Activated B cell treated with CpG ODN at 0.5 μM for 24 hours (primary cell): ENCODE results near the gene MAP7D2. TPM values are rescaled to one million over a fixed set of nuclear protein-coding genes. Genes with fewer than 3 reads are reported as not detected.

ENCODE experiments used
- ATAC-seq: fragments of 200-7000 bp; cut with Tn5 transposase; one replicate; pipeline ENCODE4 v1.10.0; 2021; ENCODE audit warnings: low read depth, mild to moderate bottlenecking, moderate library complexity
- CTCF ChIA-PET: fragments of 350-600 bp; sonication (Branson Sonifier 250); formaldehyde crosslinking; loops from one replicate; lab custom pipeline; 2021; ENCODE audit warnings: antibody characterized with exemption; lab: Charles Lee
- POLR2A ChIA-PET: fragments of 350-600 bp; sonication (Branson Sonifier 250); formaldehyde crosslinking; loops from one replicate; lab custom pipeline; 2021; ENCODE audit warnings: antibody characterized with exemption; lab: Charles Lee
- DNase-seq: peaks from one replicate; pipeline ENCODE4 v3.0.0; 2022
- H3K27ac Mint-ChIP-seq: one replicate; pipeline ENCODE4 v1.8.0; 2020; ENCODE audit warnings: mixed read lengths
- H3K27me3 Mint-ChIP-seq: one replicate; pipeline ENCODE4 v1.8.0; 2021; ENCODE audit warnings: mixed read lengths
- H3K36me3 Mint-ChIP-seq: one replicate; pipeline ENCODE4 v1.8.0; 2021; ENCODE audit warnings: low read depth, mixed read lengths
- H3K4me1 Mint-ChIP-seq: one replicate; pipeline ENCODE4 v1.8.0; 2021; ENCODE audit warnings: mixed read lengths
- H3K4me3 Mint-ChIP-seq: one replicate; pipeline ENCODE4 v1.8.0; 2020; ENCODE audit warnings: mild to moderate bottlenecking, mixed read lengths
- H3K9me3 Mint-ChIP-seq: one replicate; pipeline ENCODE4 v1.8.0; 2020; ENCODE audit warnings: mixed read lengths
- intact Hi-C: fragments of 100-400 bp; cut with micrococcal nuclease; formaldehyde crosslinking; loops from one replicate; pipeline ENCODE4 v1.15.1; 2024
- total RNA-seq: library from RNA; stranded (reverse); gene quantifications from 2 replicates; pipeline ENCODE4 v1.2.3, GENCODE V29; 2022
- TF ChIP-seq, protein P1 (sequence below): fragments of 200-600 bp; IDR thresholded peaks from one replicate; pipeline ENCODE4 v1.8.0; 2022; ENCODE audit warnings: antibody characterized with exemption, mild to moderate bottlenecking

The MAP7D2 gene
- total RNA-seq, 1 donor from 2014 or later, result 0.16 TPM

- ATAC-seq, result peak; percentile 94
- intact Hi-C loops, result loop anchor here (1.0 to 5.0 kb wide), 3 partner anchors 70 to 314 kb away; partner anchors contain the start of genes BCLAF3 and EIF1AX
Observed at GRCh38 chrX:20060961-20061748, 55.6 kb downstream of the MAP7D2 start.

GRCh38 chrX:20059467-20060128 is 57.1 kb downstream of the MAP7D2 start:
- Mint-ChIP-seq H3K27ac (no peak overlapping the region), H3K4me3 (no peak overlapping the region)

More at GRCh38 chrX:20060961-20061748, 55.6 kb downstream of the MAP7D2 start:
- TF ChIP-seq, protein P1, sequence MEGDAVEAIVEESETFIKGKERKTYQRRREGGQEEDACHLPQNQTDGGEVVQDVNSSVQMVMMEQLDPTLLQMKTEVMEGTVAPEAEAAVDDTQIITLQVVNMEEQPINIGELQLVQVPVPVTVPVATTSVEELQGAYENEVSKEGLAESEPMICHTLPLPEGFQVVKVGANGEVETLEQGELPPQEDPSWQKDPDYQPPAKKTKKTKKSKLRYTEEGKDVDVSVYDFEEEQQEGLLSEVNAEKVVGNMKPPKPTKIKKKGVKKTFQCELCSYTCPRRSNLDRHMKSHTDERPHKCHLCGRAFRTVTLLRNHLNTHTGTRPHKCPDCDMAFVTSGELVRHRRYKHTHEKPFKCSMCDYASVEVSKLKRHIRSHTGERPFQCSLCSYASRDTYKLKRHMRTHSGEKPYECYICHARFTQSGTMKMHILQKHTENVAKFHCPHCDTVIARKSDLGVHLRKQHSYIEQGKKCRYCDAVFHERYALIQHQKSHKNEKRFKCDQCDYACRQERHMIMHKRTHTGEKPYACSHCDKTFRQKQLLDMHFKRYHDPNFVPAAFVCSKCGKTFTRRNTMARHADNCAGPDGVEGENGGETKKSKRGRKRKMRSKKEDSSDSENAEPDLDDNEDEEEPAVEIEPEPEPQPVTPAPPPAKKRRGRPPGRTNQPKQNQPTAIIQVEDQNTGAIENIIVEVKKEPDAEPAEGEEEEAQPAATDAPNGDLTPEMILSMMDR, result no peak
- H3K9me3 Mint-ChIP-seq, result no peaks in the 10 kb centered on the region
- peak; percentile 59 for DNase-seq
- peak overlapping the region; percentile 89 for H3K27ac Mint-ChIP-seq
- H3K27me3 Mint-ChIP-seq, result no peaks in the 10 kb centered on the region
- H3K4me1 Mint-ChIP-seq, result peaks cover 32% of the 10 kb centered on the region
- ChIA-PET POLR2A (interaction anchor here (0.5 to 0.7 kb wide), 2 partner anchors 280 to 529 kb away, joined by 3 to 8 read pairs; no protein-coding TSS in a partner anchor), CTCF (interaction anchor here (0.6 to 1.7 kb wide), 4 partner anchors 9 to 324 kb away, joined by 3 to 11 read pairs (median 3); no protein-coding TSS in a partner anchor)
- no peaks in the 10 kb centered on the region for H3K36me3 Mint-ChIP-seq
- peak overlapping the region; percentile 41 for H3K4me3 Mint-ChIP-seq

GRCh38 chrX:20057479-20057878 is 59.2 kb downstream of the MAP7D2 start:
- ATAC-seq (no peak), DNase-seq (no peak)
- POLR2A ChIA-PET, result no interaction called here
- TF ChIP-seq, protein P1, result no peak
- H3K36me3 Mint-ChIP-seq, result no peaks in the 10 kb centered on the region
- no peaks in the 10 kb centered on the region for H3K27me3 Mint-ChIP-seq
- no peak overlapping the region for H3K4me3 Mint-ChIP-seq
- CTCF ChIA-PET, result no interaction called here
- intact Hi-C loops, result no loop called here
- H3K27ac Mint-ChIP-seq, result no peak overlapping the region
- no peaks in the 10 kb centered on the region for H3K9me3 Mint-ChIP-seq
- H3K4me1 Mint-ChIP-seq, result peaks cover 31% of the 10 kb centered on the region

More at GRCh38 chrX:20059467-20060128, 57.1 kb downstream of the MAP7D2 start:
- DNase-seq, result no peak
- CTCF ChIA-PET, result no interaction called here
- no peaks in the 10 kb centered on the region for H3K27me3 Mint-ChIP-seq
- POLR2A ChIA-PET, result no interaction called here
- ATAC-seq, result no peak
- TF ChIP-seq, protein P1, result no peak
- H3K36me3 Mint-ChIP-seq, result no peaks in the 10 kb centered on the region
- intact Hi-C loops, result loop anchor here (2.0 to 5.0 kb wide), 2 partner anchors 81 to 312 kb away; partner anchors contain the start of gene EIF1AX
- H3K4me1 Mint-ChIP-seq, result peaks cover 32% of the 10 kb centered on the region
- H3K9me3 Mint-ChIP-seq, result no peaks in the 10 kb centered on the region

GRCh38 chrX:20056704-20057103 is 60.0 kb downstream of the MAP7D2 start:
- TF ChIP-seq, protein P1, result no peak
- ATAC-seq, result peak; percentile 25
- no peaks in the 10 kb centered on the region for H3K36me3 Mint-ChIP-seq
- intact Hi-C loops, result no loop called here
- H3K27ac Mint-ChIP-seq, result no peak overlapping the region
- ChIA-PET POLR2A (no interaction called here), CTCF (no interaction called here)
- no peak for DNase-seq
- H3K9me3 Mint-ChIP-seq, result no peaks in the 10 kb centered on the region
- no peak overlapping the region for H3K4me3 Mint-ChIP-seq
- H3K27me3 Mint-ChIP-seq, result no peaks in the 10 kb centered on the region
- H3K4me1 Mint-ChIP-seq, result peaks cover 25% of the 10 kb centered on the region

- ATAC-seq, result no peak
- ChIA-PET CTCF (no interaction called here), POLR2A (no interaction called here)
- H3K4me1 Mint-ChIP-seq, result peaks cover 2% of the 10 kb centered on the region
- H3K4me3 Mint-ChIP-seq, result no peak overlapping the region
- no peak overlapping the region for H3K27ac Mint-ChIP-seq
- no peaks in the 10 kb centered on the region for H3K36me3 Mint-ChIP-seq
- intact Hi-C loops, result no loop called here
- H3K27me3 Mint-ChIP-seq, result no peaks in the 10 kb centered on the region
- H3K9me3 Mint-ChIP-seq, result no peaks in the 10 kb centered on the region
- TF ChIP-seq, protein P1, result no peak
- DNase-seq, result no peak
Observed at GRCh38 chrX:20053537-20053936, 63.2 kb downstream of the MAP7D2 start.
